ENCODE measurements around the gene CAPN10. TPM values are rescaled to one million over a fixed set of nuclear protein-coding genes. Genes with fewer than 3 reads are reported as not detected.

CAPN10 gene
- total RNA-seq, 1 donor from 2014 or later: 24.9 TPM

DNA sequence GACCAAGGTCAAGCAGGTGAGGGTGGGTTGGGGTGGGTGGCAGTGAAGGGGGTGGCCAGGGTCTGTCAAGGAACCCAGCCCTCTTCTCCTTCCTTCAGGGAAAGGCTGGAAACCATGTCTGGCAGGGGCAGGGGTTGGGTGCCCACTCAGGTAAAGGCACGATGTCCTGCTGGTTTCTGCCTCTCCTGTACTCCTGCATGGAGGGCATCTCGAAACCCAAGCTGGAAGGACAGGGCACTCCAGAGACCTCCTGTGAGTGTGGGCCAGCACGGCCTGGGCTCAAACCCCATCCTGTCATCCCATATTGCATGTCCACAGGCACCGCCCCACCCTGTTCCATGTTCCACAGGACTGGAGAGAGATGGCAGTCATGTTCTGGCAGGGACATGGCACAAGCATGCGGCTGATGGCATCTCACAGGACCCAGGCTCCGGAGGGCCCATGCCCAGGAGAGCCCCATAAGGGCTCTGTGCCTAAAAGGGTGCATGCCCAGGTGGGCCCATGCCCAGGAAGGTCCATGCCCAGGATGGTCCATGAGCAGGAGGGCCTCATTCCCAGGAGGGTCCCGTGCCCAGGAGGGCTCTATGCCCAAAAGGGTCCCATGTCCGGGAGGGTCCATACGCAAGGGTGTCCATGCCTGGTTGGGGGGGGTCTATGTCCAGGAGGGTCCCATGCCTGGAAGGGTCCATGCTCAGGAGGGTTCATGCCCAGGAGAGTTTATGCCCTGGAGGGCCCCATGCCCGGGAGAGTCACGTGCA lies 45.2 kb downstream of the CAPN10 start:
- Mint-ChIP-seq H3K27ac (ENCODE audit: unreplicated experiment) (no peak overlapping the region), H3K9me3 (ENCODE audit: unreplicated experiment) (peaks cover 23% of the 10 kb centered on the region), H3K4me1 (ENCODE audit: low read depth, unreplicated experiment) (no peaks in the 10 kb centered on the region), H3K36me3 (ENCODE audit: low read depth, unreplicated experiment) (peaks cover 1% of the 10 kb centered on the region), H3K4me3 (ENCODE audit: unreplicated experiment) (no peak overlapping the region), H3K27me3 (ENCODE audit: low read depth, unreplicated experiment) (peaks cover 27% of the 10 kb centered on the region)
- Histone ChIP-seq H3K9me3 (ENCODE audit: insufficient read depth, low read depth, low read length) (peaks cover 13% of the 10 kb centered on the region), H2AFZ (ENCODE audit: low read depth, low read length) (no peak overlapping the region), H3K4me1 (ENCODE audit: insufficient read depth, low read length) (no peaks in the 10 kb centered on the region), H3K36me3 (ENCODE audit: insufficient read depth, low read length) (no peaks in the 10 kb centered on the region), H3K27me3 (ENCODE audit: insufficient read depth, low read length) (no peaks in the 10 kb centered on the region), H3K27ac (ENCODE audit: low read depth, low read length) (no peak overlapping the region), H3K9ac (ENCODE audit: low read length) (no peak overlapping the region), H3K4me2 (ENCODE audit: low read length) (no peak overlapping the region), H3K79me2 (ENCODE audit: insufficient read depth, low read length) (no peaks in the 10 kb centered on the region), H4K20me1 (ENCODE audit: insufficient read depth, low read length) (no peaks in the 10 kb centered on the region), H3K4me3 (ENCODE audit: insufficient read depth, low read depth, low read length) (no peak overlapping the region)
- no peak for DNase-seq (ENCODE audit: low read depth)
- FAIRE-seq: no peak
- TF ChIP-seq, protein P1, sequence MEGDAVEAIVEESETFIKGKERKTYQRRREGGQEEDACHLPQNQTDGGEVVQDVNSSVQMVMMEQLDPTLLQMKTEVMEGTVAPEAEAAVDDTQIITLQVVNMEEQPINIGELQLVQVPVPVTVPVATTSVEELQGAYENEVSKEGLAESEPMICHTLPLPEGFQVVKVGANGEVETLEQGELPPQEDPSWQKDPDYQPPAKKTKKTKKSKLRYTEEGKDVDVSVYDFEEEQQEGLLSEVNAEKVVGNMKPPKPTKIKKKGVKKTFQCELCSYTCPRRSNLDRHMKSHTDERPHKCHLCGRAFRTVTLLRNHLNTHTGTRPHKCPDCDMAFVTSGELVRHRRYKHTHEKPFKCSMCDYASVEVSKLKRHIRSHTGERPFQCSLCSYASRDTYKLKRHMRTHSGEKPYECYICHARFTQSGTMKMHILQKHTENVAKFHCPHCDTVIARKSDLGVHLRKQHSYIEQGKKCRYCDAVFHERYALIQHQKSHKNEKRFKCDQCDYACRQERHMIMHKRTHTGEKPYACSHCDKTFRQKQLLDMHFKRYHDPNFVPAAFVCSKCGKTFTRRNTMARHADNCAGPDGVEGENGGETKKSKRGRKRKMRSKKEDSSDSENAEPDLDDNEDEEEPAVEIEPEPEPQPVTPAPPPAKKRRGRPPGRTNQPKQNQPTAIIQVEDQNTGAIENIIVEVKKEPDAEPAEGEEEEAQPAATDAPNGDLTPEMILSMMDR (IDR thresholded peaks at IDR 0.05; ENCODE audit: insufficient read depth, low read depth, low read length): no peak
- no peak for TF ChIP-seq EZH2 (IDR thresholded peaks at IDR 0.05; ENCODE audit: insufficient read depth, low read length)

GRCh38 chr2:240632306-240632721 lies 45.8 kb downstream of the CAPN10 start:
- Histone ChIP-seq H3K9me3 (ENCODE audit: insufficient read depth, low read depth, low read length) (peaks cover 13% of the 10 kb centered on the region), H2AFZ (ENCODE audit: low read depth, low read length) (no peak overlapping the region), H3K4me3 (ENCODE audit: insufficient read depth, low read depth, low read length) (no peak overlapping the region), H3K27ac (ENCODE audit: low read depth, low read length) (no peak overlapping the region), H3K79me2 (ENCODE audit: insufficient read depth, low read length) (no peaks in the 10 kb centered on the region), H4K20me1 (ENCODE audit: insufficient read depth, low read length) (no peaks in the 10 kb centered on the region), H3K9ac (ENCODE audit: low read length) (no peak overlapping the region), H3K27me3 (ENCODE audit: insufficient read depth, low read length) (no peaks in the 10 kb centered on the region), H3K4me2 (ENCODE audit: low read length) (no peak overlapping the region), H3K4me1 (ENCODE audit: insufficient read depth, low read length) (no peaks in the 10 kb centered on the region), H3K36me3 (ENCODE audit: insufficient read depth, low read length) (no peaks in the 10 kb centered on the region)
- no peak overlapping the region for H3K4me3 Mint-ChIP-seq (ENCODE audit: unreplicated experiment)
- FAIRE-seq: no peak
- peaks cover 31% of the 10 kb centered on the region for H3K27me3 Mint-ChIP-seq (ENCODE audit: low read depth, unreplicated experiment)
- no peak overlapping the region for H3K27ac Mint-ChIP-seq (ENCODE audit: unreplicated experiment)
- peaks cover 3% of the 10 kb centered on the region for H3K36me3 Mint-ChIP-seq (ENCODE audit: low read depth, unreplicated experiment)
- H3K9me3 Mint-ChIP-seq (ENCODE audit: unreplicated experiment): peaks cover 24% of the 10 kb centered on the region
- DNase-seq (ENCODE audit: low read depth): no peak
- H3K4me1 Mint-ChIP-seq (ENCODE audit: low read depth, unreplicated experiment): no peaks in the 10 kb centered on the region
- no peak for TF ChIP-seq EZH2 (IDR thresholded peaks at IDR 0.05; ENCODE audit: insufficient read depth, low read length)
- TF ChIP-seq, protein P1 (IDR thresholded peaks at IDR 0.05; ENCODE audit: insufficient read depth, low read depth, low read length): no peak
